ENCODE data around the gene PPFIA3. TPM values are rescaled to one million over a fixed set of nuclear protein-coding genes. Genes with fewer than 3 reads are reported as not detected.
A peak's percentile ranks its signal among the peaks of the same experiment; 100 is the strongest.

PPFIA3 gene
- total RNA-seq, 1 experiment from 2014 or later = 5.4 TPM

DNA sequence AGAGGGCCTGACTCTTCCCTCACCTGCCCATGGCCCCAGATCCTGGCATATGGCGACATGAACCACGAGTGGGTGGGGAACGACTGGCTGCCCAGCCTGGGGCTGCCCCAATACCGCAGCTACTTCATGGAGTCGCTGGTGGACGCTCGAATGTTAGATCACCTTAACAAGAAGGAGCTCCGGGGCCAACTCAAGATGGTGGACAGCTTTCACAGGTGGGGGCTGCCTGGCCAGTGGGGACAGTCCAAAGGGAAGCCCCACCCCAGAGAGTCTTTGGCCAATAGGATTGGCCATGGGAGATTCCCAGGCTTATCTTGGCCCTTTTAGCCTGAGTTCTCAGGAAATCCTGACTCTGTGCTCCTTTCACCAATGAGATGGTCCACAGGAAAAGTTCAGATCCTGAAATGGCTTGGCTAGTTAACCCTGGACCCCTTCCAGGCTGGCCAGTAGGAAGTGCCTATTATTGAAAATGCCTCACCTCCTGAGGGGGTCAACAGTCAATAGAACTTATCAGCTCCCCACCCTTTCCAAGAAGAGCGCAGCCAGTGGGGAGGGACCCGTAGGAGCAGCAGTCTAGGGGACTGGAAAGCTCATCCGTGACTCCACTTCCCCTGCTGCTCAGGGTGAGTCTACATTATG lies 28.8 kb downstream of the PPFIA3 start:
- Histone ChIP-seq H3K9me3 (ENCODE audit: low read length) (no peaks in the 10 kb centered on the region), H3K27ac (ENCODE audit: low read length) (no peak overlapping the region), H3K9me2 (replicated peaks; ENCODE audit: insufficient read depth, low read length) (no peaks in the 10 kb centered on the region), H3K4me2 (ENCODE audit: low read depth, low read length, poor library complexity, severe bottlenecking) (no peak overlapping the region), H3K9ac (ENCODE audit: low read length) (no peak overlapping the region), H3K27me3 (ENCODE audit: low read length) (no peaks in the 10 kb centered on the region), H2AFZ (ENCODE audit: low read length) (no peak overlapping the region), H3K4me3 (ENCODE audit: low read length) (no peak overlapping the region), H3K4me1 (ENCODE audit: low read length) (peaks cover 24% of the 10 kb centered on the region), H3K36me3 (ENCODE audit: insufficient read depth, low read length) (no peaks in the 10 kb centered on the region), H4K20me1 (ENCODE audit: insufficient read depth, low read depth, low read length) (no peaks in the 10 kb centered on the region), H3K79me2 (ENCODE audit: low read length) (no peaks in the 10 kb centered on the region)
- no peak for DNase-seq

DNA sequence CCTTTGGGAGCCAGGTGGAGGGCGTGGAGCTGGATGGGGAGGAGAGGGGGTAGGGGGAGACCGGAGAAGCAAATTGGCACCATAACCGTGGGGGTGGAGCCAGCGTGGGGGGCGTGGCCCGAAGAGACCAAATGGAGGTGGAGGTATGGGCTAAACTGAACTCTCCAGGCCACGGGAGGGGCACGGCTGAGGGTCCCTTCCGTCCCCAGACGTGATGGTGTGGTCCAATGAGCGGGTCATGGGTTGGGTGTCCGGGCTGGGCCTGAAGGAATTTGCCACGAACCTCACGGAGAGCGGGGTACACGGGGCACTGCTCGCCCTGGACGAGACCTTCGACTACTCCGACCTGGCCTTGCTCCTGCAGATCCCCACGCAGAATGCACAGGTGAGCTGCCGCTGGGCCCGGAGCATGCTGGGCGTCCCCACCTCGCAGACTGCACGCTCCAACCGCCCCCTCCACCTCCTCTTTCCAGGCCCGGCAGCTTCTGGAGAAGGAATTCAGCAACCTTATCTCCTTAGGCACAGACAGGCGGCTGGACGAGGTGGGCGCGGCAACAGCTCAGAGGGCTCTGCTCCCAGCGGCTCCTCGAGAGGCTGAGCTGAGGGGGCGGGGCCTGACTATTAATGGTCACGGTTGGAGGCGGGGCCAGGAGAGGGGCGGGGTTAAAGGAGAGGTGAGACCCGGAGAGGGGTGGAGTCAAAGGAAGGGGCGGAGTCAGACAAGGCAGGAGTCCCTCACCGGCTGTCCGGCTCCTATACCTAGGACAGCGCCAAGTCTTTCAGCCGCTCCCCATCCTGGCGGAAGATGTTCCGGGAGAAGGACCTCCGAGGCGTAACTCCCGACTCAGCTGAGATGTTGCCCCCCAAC lies 29.7 kb downstream of the PPFIA3 start:
- Histone ChIP-seq H2AFZ (ENCODE audit: low read length) (no peak overlapping the region), H3K9me2 (replicated peaks; ENCODE audit: insufficient read depth, low read length) (no peaks in the 10 kb centered on the region), H3K9ac (ENCODE audit: low read length) (no peak overlapping the region), H3K4me2 (ENCODE audit: low read depth, low read length, poor library complexity, severe bottlenecking) (no peak overlapping the region), H3K36me3 (ENCODE audit: insufficient read depth, low read length) (no peaks in the 10 kb centered on the region), H3K27ac (ENCODE audit: low read length) (no peak overlapping the region), H3K27me3 (ENCODE audit: low read length) (no peaks in the 10 kb centered on the region), H4K20me1 (ENCODE audit: insufficient read depth, low read depth, low read length) (no peaks in the 10 kb centered on the region), H3K9me3 (ENCODE audit: low read length) (no peaks in the 10 kb centered on the region), H3K4me3 (ENCODE audit: low read length) (no peak overlapping the region), H3K79me2 (ENCODE audit: low read length) (no peaks in the 10 kb centered on the region), H3K4me1 (ENCODE audit: low read length) (peaks cover 23% of the 10 kb centered on the region)
- DNase-seq = peak; percentile 89

DNA sequence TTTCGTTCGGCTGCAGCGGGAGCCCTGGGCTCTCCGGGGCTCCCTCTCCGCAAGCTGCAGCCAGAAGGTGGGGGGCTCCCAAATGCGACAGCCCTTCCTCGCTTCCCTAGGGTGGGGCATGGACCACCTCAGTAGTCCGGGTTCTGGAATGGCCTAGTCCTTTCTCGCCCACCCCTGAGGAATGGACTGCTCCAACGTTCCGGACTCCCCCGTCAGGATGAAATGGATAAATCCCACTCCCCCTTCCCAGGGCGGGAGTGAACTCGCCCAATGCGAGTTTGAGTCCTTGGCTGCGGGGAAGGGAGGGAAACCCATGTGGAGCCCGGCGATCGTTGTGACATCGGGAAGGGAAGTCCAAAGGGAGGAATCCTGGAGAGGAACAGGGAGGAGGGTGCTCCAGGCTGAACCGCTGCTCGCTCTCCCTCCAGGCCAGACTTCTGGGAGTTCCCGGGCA lies 30.3 kb downstream of the PPFIA3 start:
- H3K4me2 ChIP-seq (ENCODE audit: low read depth, low read length, poor library complexity, severe bottlenecking) = peak overlapping the region; percentile 49
- no peaks in the 10 kb centered on the region for H3K79me2 ChIP-seq (ENCODE audit: low read length)
- no peaks in the 10 kb centered on the region for H3K9me2 ChIP-seq (replicated peaks; ENCODE audit: insufficient read depth, low read length)
- no peak overlapping the region for H2AFZ ChIP-seq (ENCODE audit: low read length)
- no peak overlapping the region for H3K9ac ChIP-seq (ENCODE audit: low read length)
- peaks cover 23% of the 10 kb centered on the region for H3K4me1 ChIP-seq (ENCODE audit: low read length)
- H4K20me1 ChIP-seq (ENCODE audit: insufficient read depth, low read depth, low read length) = no peaks in the 10 kb centered on the region
- no peak for DNase-seq
- H3K4me3 ChIP-seq (ENCODE audit: low read length) = peak overlapping the region; percentile 25; the same call in 1 of the 2 replicates
- no peaks in the 10 kb centered on the region for H3K9me3 ChIP-seq (ENCODE audit: low read length)
- no peaks in the 10 kb centered on the region for H3K27me3 ChIP-seq (ENCODE audit: low read length)
- H3K36me3 ChIP-seq (ENCODE audit: insufficient read depth, low read length) = no peaks in the 10 kb centered on the region
- H3K27ac ChIP-seq (ENCODE audit: low read length) = no peak overlapping the region

DNA sequence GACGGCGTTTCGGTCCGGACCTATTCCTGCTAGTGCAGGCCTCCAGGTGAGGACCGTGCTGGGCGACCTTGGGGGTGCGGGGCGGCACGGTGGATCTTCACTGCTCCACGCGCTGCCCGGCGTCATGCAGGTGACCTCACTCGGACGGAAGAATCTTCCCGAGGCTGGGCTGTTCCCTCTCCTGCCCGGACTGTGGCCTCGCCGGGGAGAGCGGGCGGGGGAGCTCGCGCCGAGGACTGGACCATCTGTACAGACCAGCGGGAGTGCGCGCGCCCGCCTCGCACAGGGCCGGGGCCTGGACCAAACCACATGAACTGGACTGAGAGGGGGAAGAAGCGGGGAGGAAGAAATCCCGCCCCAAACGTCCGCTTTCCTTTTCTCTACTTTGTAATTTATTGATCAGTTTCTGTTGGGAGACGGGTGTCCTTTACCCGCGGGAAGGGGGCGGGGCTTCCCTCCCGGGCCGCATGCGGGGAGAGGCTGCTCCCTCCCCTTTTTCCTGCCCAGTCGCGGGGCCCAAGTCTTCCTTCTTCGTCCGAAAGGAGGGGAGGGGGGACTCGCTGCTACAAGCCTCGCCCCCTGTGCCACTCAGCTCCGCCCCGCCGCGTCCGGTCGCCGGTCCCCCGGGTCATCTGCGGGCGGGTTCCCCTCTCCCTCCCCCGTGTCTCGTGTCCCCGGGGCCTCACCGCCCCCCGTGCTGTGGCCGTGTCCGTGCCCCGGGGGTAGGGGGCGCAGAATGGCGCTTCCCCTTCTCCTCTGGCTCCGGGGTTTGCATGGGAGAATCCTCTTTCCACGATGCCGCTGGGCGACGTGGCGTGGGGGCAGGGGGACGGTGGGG lies 31.0 kb downstream of the PPFIA3 start:
- Histone ChIP-seq H3K36me3 (ENCODE audit: insufficient read depth, low read length) (no peaks in the 10 kb centered on the region), H2AFZ (ENCODE audit: low read length) (0 out of 2 replicates have a peak overlapping the region, but pooled peaks have one; percentile 23), H3K27me3 (ENCODE audit: low read length) (no peaks in the 10 kb centered on the region), H3K27ac (ENCODE audit: low read length) (no peak overlapping the region), H3K9me2 (replicated peaks; ENCODE audit: insufficient read depth, low read length) (no peaks in the 10 kb centered on the region), H4K20me1 (ENCODE audit: insufficient read depth, low read depth, low read length) (no peaks in the 10 kb centered on the region), H3K4me1 (ENCODE audit: low read length) (peaks cover 22% of the 10 kb centered on the region), H3K4me2 (ENCODE audit: low read depth, low read length, poor library complexity, severe bottlenecking) (peak overlapping the region; percentile 49), H3K4me3 (ENCODE audit: low read length) (peak overlapping the region; percentile 25; the same call in 1 of the 2 replicates), H3K9ac (ENCODE audit: low read length) (peak overlapping the region; percentile 24; the same call in 1 of the 2 replicates), H3K79me2 (ENCODE audit: low read length) (no peaks in the 10 kb centered on the region), H3K9me3 (ENCODE audit: low read length) (no peaks in the 10 kb centered on the region)
- peak; percentile 74 for DNase-seq

DNA sequence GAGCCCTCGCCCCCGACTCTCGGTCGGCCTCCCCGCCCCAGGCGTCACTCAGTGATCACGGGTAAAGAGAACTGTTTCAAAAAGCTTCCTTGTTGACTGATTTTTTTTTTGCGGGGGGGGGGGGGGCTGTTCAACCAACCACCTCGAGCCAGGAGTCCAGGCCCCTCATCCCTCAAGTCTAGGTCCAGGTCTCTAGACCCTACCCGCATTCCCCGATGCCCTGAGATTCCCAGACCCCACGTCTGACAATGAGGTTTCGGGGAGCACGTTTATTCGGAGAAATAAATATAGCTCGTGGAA lies 31.6 kb downstream of the PPFIA3 start:
- Histone ChIP-seq H3K36me3 (ENCODE audit: insufficient read depth, low read length) (no peaks in the 10 kb centered on the region), H3K79me2 (ENCODE audit: low read length) (no peaks in the 10 kb centered on the region), H4K20me1 (ENCODE audit: insufficient read depth, low read depth, low read length) (no peaks in the 10 kb centered on the region), H3K9me2 (replicated peaks; ENCODE audit: insufficient read depth, low read length) (no peaks in the 10 kb centered on the region), H3K27me3 (ENCODE audit: low read length) (no peaks in the 10 kb centered on the region), H3K4me3 (ENCODE audit: low read length) (no peak overlapping the region), H2AFZ (ENCODE audit: low read length) (no peak overlapping the region), H3K4me1 (ENCODE audit: low read length) (peaks cover 16% of the 10 kb centered on the region), H3K4me2 (ENCODE audit: low read depth, low read length, poor library complexity, severe bottlenecking) (peak overlapping the region; percentile 49), H3K9ac (ENCODE audit: low read length) (no peak overlapping the region), H3K9me3 (ENCODE audit: low read length) (no peaks in the 10 kb centered on the region), H3K27ac (ENCODE audit: low read length) (no peak overlapping the region)
- no peak for DNase-seq

DNA sequence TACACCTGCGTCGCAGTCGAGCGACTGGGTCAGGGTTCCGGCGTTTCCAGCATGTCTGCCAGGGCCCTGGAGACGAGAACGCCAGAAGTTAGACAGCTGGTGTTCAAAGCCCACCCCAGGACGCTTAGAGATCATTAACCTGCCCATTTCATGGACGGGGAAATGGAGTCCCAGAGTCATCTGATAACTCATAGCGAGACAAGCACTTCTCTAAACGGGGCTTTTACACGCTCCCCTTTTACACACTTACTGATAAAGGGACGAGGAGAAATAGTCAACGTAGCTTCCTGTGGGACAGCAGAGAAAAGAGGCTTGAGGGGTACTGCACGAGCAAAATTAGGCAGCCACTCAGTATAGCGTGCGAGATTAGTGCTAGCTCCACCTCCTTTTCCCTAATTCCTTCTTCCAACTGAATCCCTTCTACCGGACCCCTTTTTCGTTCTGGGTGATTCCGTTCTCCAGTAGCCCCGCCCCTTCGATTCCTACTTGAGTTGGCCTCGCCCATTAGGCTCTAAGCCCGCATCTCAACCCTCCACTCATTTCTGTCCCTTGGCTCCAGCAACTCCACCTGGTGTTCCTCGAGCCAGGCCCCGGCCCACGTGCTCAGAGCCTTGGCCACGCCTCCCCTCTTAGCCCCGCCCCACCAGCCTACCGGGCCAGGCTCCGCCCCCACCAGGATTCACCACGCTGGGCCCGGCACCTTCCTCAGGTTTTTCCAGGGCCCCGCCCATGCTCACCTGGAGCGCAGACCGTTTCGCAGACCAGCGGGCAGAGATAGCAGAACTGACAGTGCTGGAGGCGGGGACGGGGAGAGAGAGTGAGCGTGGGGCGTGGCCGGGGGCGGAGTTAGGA lies 32.1 kb downstream of the PPFIA3 start:
- Histone ChIP-seq H3K9me3 (ENCODE audit: low read length) (no peaks in the 10 kb centered on the region), H3K27ac (ENCODE audit: low read length) (no peak overlapping the region), H3K36me3 (ENCODE audit: insufficient read depth, low read length) (no peaks in the 10 kb centered on the region), H3K4me1 (ENCODE audit: low read length) (peaks cover 11% of the 10 kb centered on the region), H3K9ac (ENCODE audit: low read length) (no peak overlapping the region), H3K9me2 (replicated peaks; ENCODE audit: insufficient read depth, low read length) (no peaks in the 10 kb centered on the region), H3K79me2 (ENCODE audit: low read length) (no peaks in the 10 kb centered on the region), H2AFZ (ENCODE audit: low read length) (no peak overlapping the region), H3K27me3 (ENCODE audit: low read length) (no peaks in the 10 kb centered on the region), H3K4me2 (ENCODE audit: low read depth, low read length, poor library complexity, severe bottlenecking) (no peak overlapping the region), H3K4me3 (ENCODE audit: low read length) (no peak overlapping the region), H4K20me1 (ENCODE audit: insufficient read depth, low read depth, low read length) (no peaks in the 10 kb centered on the region)
- DNase-seq = peak; percentile 76

DNA sequence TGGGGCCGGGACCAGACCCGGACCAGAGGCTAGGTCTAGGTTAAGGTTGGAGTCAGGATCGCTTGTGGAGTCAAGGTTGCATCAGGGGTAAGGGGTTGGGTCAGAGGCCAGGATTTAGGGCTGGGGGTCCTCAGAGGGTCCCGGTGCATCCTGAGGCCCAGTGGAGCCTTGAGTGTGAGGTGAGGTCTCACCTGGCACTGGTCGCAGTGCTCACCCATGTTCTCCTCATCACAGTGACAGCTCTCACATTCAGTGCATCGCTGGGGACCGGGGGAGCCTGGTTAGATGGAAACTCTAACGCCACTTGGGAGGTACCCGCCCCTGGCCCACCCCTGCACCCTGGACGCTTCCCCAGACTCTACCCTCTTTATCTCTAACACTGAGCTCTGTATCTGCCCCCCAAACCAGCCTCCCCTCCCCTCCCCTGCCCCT lies 32.8 kb downstream of the PPFIA3 start:
- Histone ChIP-seq H3K9me3 (ENCODE audit: low read length) (no peaks in the 10 kb centered on the region), H3K4me1 (ENCODE audit: low read length) (peaks cover 11% of the 10 kb centered on the region), H3K79me2 (ENCODE audit: low read length) (no peaks in the 10 kb centered on the region), H3K36me3 (ENCODE audit: insufficient read depth, low read length) (no peaks in the 10 kb centered on the region), H4K20me1 (ENCODE audit: insufficient read depth, low read depth, low read length) (no peaks in the 10 kb centered on the region), H3K4me3 (ENCODE audit: low read length) (no peak overlapping the region), H3K27me3 (ENCODE audit: low read length) (no peaks in the 10 kb centered on the region), H3K9ac (ENCODE audit: low read length) (no peak overlapping the region), H2AFZ (ENCODE audit: low read length) (no peak overlapping the region), H3K27ac (ENCODE audit: low read length) (no peak overlapping the region), H3K9me2 (replicated peaks; ENCODE audit: insufficient read depth, low read length) (no peaks in the 10 kb centered on the region), H3K4me2 (ENCODE audit: low read depth, low read length, poor library complexity, severe bottlenecking) (no peak overlapping the region)
- DNase-seq = no peak
